ACHN (cell line): ENCODE results near the gene SYT8.
"Not testable (repeated sequence)": the region's sequence is repeated elsewhere in the genome, so short reads cannot be mapped to it uniquely, and the experiment has no call there.

ENCODE experiments used
- DNase-seq: peaks from one replicate; pipeline ENCODE4 v3.0.0-alpha.2; 2015
- in situ Hi-C: cut with HindIII; loops from 2 replicates; pipeline ENCODE4 v1.10.0; 2017; ENCODE audit warnings: low sequenced_read_pairs, low pct_ligation_motif_present, low pct_unique_long_range_greater_than_20kb

Gene SYT8

GRCh38 chr11:1834779-1835670, at the start of gene SYT8:
Gene SYT8, plus strand, starts transcription at chr11:1834990. Its CDS starts 116 bp downstream, at chr11:1835106.
- in situ Hi-C loops: no loop called here
- no peak for DNase-seq

GRCh38 chr11:1785749-1786413, 48.9 kb upstream of the SYT8 start:
- in situ Hi-C loops: no loop called here
- no peak for DNase-seq

- in situ Hi-C loops: no loop called here
- DNase-seq: no peak
These were observed 48.3 kb upstream of the SYT8 start for GRCh38 chr11:1786466-1786865.

- no peak for DNase-seq
- in situ Hi-C loops: no loop called here
These were observed 42.9 kb upstream of the SYT8 start for GRCh38 chr11:1791912-1792311.

GRCh38 chr11:1792461-1792860, 42.3 kb upstream of the SYT8 start:
- DNase-seq: no peak
- in situ Hi-C loops: no loop called here

- DNase-seq: no peak
- in situ Hi-C loops: no loop called here
These were observed 41.7 kb upstream of the SYT8 start for GRCh38 chr11:1793081-1793480.

- DNase-seq: no peak
- in situ Hi-C loops: no loop called here
These were observed 38.3 kb upstream of the SYT8 start for GRCh38 chr11:1796413-1797011.

GRCh38 chr11:1797391-1798125, 37.2 kb upstream of the SYT8 start:
- in situ Hi-C loops: no loop called here
- no peak for DNase-seq

- in situ Hi-C loops: no loop called here
- no peak for DNase-seq
These were observed 31.5 kb upstream of the SYT8 start for GRCh38 chr11:1803246-1803645.

GRCh38 chr11:1803835-1804519, 30.8 kb upstream of the SYT8 start:
- in situ Hi-C loops, DNase-seq: not testable (repeated sequence)

- in situ Hi-C loops: no loop called here
- DNase-seq: no peak
These were observed 29.3 kb upstream of the SYT8 start for GRCh38 chr11:1805525-1805924.

- in situ Hi-C loops: no loop called here
- DNase-seq: no peak
These were observed 27.4 kb upstream of the SYT8 start for GRCh38 chr11:1807264-1807995.

- in situ Hi-C loops: no loop called here
- DNase-seq: no peak
These were observed 24.0 kb upstream of the SYT8 start for GRCh38 chr11:1810761-1811160.

- DNase-seq: no peak
- in situ Hi-C loops: no loop called here
These were observed 22.5 kb upstream of the SYT8 start for GRCh38 chr11:1812274-1812673.

GRCh38 chr11:1812801-1813200, 22.0 kb upstream of the SYT8 start:
- in situ Hi-C loops: no loop called here
- DNase-seq: no peak

GRCh38 chr11:1813356-1813755, 21.4 kb upstream of the SYT8 start:
- in situ Hi-C loops, DNase-seq: not testable (repeated sequence)

GRCh38 chr11:1814691-1815090, 20.1 kb upstream of the SYT8 start:
- in situ Hi-C loops: no loop called here
- no peak for DNase-seq

GRCh38 chr11:1815311-1815710, 19.5 kb upstream of the SYT8 start:
- in situ Hi-C loops: no loop called here
- DNase-seq: no peak
